Glomerular visceral epithelial cell (primary cell): ENCODE results near the gene DLG2.
"Not testable (repeated sequence)": the region's sequence is repeated elsewhere in the genome, so short reads cannot be mapped to it uniquely, and the experiment has no call there.

Experiments used
- DNase-seq: peaks from one replicate; pipeline ENCODE4 v3.0.0-alpha.2; 2016; ENCODE audit errors: extremely low spot score

The DLG2 gene

GRCh38 chr11:85627332-85627997 is at the start of gene DLG2:
Gene DLG2 (minus strand): TSS chr11:85627344.
- peak; percentile 38 for DNase-seq

GRCh38 chr11:85673393-85673792 is 46.2 kb upstream of the DLG2 start:
- no peak for DNase-seq

GRCh38 chr11:85672105-85672902 is 45.2 kb upstream of the DLG2 start:
- no peak for DNase-seq

DNA sequence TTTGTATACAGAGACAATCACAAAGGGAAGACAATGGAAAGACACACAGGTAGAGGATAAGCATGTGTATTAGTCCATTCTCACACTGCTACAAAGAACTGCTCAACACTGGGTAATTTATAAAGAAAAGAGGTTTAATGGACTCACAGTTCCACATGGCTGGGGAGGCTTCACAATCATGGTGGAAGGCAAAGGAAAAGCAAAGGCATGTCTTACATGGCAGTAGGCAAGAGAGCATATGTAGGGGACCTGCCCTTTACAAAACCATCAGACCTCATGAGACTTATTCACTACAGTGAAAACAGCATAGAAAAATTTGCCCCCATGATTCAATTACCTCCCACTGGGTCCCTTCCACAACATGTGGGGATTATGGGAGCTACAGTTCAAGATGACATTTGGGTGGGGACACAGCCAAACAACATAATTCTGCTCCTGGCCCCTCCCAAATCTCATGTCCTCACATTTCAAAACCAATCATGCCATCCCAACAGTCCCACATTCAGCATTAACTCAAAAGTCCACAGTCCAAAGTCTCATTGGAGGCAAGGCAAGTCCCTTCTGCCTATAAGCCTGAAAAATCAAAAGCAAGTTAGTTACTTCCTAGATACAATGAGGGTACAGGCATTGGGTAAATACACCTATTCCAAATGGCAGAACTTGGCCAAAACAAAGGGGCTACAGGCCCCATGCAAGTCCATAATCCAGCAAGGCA is 44.0 kb upstream of the DLG2 start:
- not testable (repeated sequence) for DNase-seq

DNA sequence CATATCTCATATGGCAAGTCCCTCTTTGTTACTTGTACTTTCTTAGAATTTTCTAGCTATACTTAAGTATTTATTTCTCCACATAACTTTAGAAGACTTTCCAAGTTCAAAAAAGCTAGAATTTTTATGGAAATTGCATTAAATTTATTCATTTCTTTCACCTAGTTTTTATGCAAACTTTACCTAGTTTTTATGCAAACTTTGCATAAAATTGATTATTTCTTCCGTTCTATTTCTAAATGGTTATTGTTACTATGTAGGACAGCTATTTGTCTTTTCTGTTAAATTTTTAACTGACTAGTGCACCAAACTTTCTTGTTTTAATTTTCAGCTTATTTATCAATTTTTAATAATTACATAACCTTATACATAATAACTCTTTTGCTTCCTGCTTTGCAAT is 41.0 kb upstream of the DLG2 start:
- no peak for DNase-seq

DNA sequence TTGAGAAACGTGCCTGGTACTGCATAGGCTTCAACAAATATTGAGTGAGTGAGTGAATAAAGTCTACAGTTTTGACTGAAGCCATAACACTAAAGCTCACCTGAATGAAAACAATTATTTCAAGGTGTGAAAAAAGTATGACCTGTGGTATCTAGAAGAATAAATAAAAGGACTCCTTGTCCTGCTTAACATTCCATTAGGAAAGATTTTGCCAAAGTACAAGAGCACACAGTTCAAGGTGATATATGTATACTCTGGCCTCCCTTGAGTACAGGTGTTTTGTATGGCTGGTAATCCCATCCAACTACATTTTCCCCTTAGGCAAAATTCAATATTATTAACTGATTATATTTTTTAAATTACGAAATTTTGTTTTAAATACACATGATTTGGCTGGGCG is 39.5 kb upstream of the DLG2 start:
- DNase-seq: no peak

DNA sequence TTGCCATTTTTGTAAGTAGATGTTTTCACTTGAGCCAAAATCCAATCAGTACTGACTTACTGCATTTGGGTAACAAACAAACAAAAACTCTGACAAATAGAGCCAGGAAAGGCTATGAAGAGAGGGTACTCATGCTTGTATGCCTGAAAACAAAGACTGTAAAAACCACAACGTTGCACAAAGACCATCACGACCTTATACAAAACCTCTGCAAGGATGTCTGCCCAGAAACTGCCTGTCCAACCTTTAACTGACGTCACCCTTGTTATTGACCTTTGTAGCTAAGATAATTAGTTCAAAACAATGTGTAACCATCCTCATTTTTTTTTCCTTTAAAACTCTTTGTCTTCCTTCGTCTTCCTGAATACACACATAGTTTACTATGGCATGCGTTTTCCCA is 38.6 kb upstream of the DLG2 start:
- DNase-seq: no peak

GRCh38 chr11:85664615-85665481 is 37.7 kb upstream of the DLG2 start, which contains the start of gene CREBZF:
Gene CREBZF (minus strand): TSS chr11:85665129. CDS start chr11:85664875, 254 bp downstream.
- DNase-seq: peak; percentile 92

GRCh38 chr11:85663753-85664614 is 36.8 kb upstream of the DLG2 start:
- DNase-seq: peak; percentile 55

DNA sequence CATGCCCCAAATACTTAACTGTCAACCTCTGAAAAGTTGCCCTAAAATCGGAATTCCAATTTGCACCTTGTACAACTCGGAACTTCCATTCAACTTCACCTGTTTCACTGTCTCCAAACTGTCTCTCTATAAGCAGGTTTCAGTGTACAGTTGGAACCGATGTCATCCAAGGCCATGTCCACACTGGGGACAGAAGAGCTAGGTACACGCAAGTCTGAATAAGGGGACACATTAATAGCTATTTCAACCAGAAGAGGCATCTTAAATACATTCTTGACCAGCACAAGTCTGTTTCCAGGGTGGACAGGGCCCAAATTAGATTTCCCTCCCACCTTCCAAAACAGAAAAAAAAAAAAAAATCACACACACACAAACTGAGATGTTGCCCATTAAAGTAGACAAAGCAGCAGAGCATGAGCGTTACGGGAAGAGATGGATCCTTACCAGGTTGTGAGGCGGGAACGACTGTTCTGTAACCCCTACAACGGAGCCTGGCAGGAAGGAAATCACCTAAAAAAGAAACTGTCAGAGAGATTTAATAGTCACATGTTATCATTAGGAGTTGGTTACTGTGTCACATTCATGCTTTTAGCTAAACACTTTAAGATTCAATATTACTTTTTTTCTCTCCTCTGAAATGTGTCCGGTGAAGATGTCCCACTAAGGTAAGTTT is 36.1 kb upstream of the DLG2 start:
- DNase-seq: peak; percentile 18

DNA sequence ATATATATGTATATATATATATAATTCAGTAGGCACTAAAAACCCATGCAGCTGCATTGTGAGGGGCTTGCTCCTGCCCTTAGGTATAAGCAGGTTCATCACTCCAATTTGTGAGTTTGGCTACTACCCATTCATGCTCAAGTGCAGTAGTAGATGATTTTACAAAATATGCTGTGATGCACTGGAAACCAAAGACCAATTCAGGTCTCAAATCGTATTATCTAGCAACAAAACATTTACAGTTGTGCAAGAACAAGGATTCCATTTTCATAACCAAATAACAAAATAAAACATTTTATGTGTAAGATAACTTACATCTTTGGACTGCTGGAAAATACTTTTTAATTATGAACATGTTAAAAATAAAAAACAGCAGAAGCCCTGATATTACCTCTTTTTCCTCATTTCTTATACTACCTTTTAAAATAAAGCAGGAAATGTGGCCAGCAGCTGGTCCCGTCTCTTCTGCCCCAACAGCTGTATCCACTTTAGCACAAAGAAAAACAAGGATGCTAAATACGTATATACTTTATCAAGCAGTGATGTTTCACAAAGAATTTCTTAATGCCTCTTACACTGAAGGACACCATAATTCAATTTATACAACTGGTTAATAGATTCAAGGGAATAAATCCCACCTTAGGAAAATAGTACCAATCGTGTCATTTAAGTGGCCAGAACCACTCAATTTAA is 35.0 kb upstream of the DLG2 start:
- DNase-seq: no peak

DNA sequence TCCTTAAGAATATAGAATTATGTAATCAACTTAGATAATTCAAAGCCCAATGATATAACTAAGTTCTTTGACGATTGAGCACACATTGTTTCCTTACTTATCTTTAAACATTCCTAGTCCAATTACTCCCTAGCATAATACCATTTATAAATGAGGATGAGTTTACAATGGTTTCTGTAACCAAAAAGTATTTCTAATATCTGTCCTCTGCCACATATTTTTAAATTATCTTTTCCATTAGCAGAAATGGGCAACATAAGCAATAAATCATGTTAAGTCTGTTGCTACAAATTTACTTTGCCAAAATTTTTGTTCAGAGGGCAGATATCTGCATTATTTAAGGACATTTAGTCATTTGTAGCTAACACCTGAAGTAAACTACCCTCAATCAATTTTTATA is 31.0 kb upstream of the DLG2 start:
- DNase-seq: no peak

- DNase-seq: no peak
These were observed 29.6 kb upstream of the DLG2 start for GRCh38 chr11:85656777-85657176.

DNA sequence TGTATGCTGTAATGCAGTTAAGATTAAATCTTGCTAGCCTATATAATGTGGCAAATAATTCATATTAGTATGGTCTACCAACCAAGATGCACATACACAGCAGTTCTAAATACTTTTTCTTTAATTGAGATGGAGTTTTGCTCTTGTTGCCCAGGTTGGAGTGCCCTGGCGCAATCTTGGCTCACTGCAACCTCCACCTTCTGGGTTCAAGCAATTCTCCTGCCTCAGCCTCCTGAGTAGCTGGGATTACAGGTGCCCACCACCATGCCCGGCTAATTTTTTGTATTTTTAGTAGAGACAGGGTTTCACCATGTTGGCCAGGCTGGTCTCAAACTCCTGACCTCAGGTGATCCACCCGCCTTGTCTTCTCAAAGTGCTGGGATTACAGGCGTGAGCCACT is 27.2 kb upstream of the DLG2 start:
- not testable (repeated sequence) for DNase-seq

DNA sequence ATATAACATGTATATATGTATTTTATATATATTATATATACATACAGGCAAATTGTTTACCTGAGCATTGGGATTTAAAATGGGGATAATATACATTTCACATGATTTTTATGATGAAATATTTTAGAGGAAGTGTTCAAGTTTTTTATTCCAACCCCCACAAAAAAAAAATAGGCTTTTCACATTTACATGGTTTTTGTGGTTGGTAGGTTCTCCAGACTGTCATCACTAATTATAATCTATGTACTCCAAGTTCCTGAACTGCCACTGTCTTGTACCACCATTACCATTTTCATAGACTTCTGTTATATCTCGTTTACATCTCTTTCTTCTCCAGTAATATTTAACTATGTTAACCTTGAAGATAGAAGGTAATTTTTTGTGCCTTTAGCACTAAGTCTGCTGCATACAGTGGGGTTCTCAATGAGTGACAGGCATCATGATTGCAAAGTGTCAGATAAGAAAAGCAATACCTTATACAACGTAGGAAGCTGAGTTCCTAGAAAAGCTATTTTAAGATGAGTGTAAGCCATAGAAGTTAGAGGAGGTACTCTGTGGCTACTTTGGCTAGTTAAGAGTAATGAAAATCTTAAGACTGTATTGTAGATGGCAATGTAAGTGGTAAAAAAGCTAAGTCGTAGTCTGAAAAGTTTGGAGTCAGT is 25.8 kb upstream of the DLG2 start:
- no peak for DNase-seq

- DNase-seq: no peak
These were observed 24.0 kb upstream of the DLG2 start for GRCh38 chr11:85651118-85651517.

GRCh38 chr11:85647604-85648299 is 20.6 kb upstream of the DLG2 start, which contains the start of gene TMEM126A:
Gene TMEM126A (plus strand): TSS chr11:85647967. CDS start chr11:85650256, 2,289 bp downstream.
- peak; percentile 83 for DNase-seq

GRCh38 chr11:85647078-85647477 is 19.9 kb upstream of the DLG2 start:
- DNase-seq: no peak
